Suppressor macrophage treated with lipopolysaccharide for 4 hours (primary cell): ENCODE data around the gene PARN.
"Not testable (repeated sequence)": the region's sequence is repeated elsewhere in the genome, so short reads cannot be mapped to it uniquely, and the experiment has no call there.

Experiments
- DNase-seq: peaks from one replicate; pipeline ENCODE4 v3.0.0-alpha.2; 2020

PARN gene

DNA sequence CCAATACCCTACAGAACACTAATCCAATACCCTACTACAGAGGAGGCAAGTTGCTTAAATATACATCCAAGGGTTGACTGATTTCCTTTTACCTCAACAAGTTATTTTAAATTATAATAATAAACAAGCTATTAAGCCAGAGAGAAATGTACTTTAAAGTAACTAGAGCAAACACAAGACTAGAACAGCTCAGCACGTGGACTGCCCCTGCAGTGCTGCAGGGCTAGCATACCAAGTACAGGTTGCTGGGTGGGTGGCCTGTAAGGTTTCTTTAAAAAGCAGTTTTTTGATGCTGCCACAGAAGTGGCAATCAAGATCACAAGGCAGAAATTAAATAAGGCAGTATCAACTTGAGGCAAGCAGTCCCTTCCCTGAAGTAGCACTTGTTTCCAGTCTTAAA is 63.5 kb downstream of the PARN start:
- no peak for DNase-seq

DNA sequence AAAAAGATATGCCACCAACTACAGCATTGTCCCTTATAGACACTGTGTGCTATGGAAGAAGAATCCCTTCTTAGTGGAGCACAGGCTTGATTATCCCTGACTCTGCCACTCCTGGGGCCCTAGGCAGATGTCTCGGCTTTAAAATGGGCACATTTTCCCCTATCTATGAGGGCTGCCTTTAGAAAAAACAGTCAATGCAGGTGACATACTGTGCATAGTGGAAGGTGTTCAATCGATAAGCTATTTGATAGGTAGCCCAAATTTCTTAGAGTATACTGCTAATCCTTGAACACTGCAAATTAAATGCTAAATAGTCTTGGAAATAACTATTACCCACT is 64.4 kb downstream of the PARN start:
- DNase-seq = no peak

DNA sequence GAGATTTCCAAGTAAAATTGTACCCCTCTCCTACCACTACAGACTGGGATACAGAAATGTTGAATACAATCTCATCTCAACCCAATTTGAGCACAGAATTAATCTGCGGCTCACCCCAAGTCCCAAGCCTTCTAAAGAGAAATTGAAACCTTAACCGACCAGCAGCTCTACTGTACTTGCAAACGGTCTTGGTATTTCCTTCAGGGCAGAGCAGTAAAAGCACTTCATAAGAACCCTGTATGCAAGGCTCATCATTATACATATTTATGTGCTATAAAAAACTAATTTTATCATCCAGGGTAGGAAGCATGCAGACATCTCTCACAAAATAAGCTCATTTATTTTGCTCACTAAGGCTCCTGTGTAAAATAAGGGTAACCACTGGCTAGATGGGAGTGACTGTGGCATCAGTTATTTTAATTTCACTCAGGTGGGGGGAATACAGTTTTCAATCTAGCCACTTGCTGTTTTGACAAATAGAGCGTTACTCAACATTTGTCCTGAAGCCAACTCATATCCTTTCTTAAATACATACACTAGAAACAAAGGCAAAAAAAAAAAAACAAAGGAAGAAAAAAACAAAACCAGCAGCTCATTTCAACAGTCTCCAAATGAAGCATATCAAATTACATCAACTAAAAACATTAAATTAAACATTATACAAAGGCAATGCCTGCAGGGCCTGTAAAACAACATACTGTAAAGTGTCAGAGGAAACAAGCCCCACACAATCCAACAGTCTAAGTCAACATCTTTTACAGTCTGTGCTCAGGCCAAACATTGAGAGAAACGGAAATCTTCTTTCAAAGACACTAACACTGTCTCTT is 65.0 kb downstream of the PARN start:
- DNase-seq = no peak

DNA sequence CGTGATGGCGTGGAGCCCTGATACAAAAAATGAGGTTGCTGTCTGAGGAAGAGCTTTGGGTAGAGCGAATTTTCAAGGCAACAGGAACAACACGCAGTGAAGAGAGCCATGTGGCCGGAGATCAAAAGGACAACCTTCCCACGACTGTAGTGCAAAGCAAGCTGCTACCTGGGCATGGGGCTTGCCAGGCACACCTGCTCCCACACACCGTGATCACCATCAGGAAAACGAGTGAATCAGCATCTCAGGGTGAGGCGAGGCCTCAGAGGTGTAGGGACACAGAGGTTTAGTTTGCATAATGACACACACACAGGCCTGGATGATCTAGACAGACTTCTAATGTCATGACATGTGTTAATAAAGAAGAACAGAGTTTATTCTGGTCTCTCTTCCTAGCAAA is 65.7 kb downstream of the PARN start:
- DNase-seq = no peak

DNA sequence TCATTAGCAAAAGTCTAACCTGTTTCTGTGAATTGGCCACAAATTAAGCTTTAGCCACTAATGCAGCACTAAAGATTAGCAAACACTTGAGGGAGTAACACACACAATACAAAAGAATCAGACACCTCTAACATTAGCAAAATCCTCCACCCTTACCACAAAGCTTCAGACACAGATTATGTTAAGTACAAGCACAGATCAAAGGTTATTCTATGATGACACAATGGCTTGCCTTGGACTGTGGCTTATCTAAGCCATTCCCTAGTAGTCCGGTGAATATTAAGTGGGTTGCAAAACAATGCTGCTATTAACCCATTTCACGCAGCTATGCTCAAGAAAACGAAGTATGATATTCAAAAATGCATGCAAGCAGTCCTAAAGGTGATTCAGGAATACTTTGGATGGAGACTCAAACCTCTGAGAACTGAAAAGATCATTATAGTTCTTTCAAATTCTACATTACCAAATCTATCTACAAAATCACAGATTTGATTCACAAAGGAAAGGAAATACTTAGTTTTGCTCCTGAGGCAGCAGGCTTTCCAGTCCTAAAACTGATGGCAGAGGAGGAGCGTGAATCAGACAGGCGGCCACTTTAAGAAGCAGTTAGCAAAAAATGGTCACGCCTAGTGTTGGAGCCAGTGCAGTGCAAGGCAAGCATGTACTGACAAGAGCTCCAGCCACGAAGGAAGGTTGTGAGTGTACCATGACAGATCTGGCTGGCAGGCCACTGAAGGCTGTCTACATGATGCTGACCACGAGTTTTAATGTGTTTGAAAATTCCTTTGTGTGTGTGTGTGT is 67.2 kb downstream of the PARN start:
- no peak for DNase-seq

DNA sequence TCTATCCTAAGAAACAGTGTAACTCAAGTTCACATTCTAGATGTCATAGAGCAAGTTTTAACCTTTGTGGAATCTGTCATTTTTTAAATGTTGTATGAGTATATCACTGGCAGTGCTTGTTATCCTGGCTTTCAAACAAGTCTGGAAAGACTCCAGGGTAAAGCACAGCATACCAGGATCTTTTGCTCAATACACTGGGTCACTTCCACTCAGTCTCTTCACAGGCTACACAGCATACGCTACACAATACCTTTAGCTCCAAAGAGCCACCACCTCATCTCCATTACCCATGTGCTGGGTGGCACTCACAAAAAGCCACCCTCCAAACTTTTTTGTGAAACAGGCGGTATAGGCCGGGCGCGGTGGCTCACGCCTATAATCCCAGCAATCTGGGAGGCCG is 69.5 kb downstream of the PARN start:
- DNase-seq = no peak

DNA sequence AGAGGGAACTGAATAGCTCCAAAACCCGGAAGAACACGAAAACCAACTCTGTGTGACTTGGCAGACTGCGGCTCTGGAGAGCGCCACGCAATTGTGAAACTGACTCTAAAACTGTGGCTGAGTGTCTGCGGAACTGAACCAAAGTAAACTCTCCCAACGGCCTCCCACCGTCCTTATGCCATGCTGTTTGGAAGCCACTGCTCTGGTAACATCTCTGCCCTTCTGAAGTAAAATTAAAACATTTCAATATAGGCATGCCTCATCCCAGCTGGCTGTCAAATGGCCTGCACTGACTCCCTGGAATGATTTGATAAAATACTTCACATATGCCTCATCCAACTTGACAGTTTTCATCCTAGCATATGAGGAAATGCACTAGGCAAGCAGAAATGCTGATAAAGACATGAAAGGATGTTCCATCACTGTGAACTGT is 70.2 kb downstream of the PARN start:
- peak; percentile 52 for DNase-seq

DNA sequence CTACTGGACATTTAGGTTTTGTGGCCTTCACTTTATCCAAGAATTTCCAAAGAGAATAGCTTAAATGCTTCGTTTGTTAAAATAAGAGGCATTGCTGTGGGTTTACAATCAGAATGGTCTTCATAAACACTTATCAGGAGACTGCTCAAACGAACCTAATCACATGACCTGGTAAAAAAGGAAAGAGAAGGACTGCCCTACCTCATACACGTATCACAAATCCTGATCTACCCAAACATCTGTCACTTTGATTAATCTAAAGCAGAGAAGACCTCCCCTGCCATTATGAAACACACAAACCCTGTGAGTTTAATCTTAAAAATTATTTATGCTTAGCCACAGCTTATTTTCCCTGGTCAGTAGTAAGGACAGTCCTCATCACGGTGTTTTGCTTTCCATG is 76.6 kb downstream of the PARN start:
- DNase-seq = no peak

DNA sequence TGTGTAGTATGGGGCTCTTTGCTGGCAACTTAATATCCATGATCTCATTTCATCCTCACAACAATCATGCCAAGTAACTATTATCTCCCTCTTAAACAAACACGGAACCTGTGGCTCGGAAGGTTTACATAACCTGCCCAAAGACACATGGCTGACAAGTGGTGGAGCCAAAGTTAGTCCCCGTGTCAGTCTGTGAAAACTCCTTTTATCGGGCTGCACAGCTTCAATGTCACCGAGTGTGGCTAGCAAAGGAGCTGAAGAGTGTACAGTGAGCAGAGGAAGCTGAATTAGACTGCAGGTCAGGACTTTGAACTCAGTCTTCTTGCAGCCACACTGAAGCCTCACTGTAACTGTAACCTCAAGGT is 80.3 kb downstream of the PARN start:
- DNase-seq = no peak

DNA sequence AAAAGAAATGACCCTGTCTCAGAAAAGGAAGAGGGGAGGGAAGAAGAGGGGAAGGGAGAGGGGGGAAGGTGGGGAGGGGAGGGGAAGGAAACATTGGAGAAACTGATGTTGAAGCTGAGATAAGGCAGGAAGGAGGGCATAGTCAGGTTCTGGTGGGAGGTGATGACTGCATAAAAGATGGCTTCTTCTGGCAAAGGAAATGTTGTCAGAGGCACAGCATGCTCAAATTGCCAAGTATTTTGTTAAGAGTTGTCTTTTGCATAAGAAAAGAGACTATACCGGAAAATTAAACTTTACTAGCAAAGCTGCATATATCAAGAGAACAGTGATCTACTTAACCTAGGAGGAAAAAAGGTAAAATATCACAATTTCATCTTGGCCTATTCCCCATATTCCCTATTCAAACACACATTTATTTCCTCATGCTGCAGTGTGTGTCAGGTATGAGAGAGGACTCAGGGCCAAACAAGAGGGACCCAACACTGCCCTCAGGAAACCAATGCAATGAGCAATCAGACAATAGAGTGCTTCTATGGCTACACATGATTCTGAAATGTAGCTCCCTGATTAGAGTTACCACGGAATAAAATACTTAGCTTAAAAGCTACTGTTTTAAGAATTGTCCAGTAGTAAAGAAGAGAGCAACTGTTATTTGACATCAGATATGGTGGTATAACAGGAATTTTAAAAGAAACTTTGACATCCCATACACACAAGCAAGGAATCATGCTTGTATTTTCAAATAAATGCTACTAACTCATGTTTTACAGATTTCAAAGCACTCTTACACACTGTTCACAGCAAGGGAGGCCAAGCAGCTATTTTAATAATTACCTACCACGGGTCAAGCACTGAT is 80.9 kb downstream of the PARN start:
- no peak for DNase-seq

DNA sequence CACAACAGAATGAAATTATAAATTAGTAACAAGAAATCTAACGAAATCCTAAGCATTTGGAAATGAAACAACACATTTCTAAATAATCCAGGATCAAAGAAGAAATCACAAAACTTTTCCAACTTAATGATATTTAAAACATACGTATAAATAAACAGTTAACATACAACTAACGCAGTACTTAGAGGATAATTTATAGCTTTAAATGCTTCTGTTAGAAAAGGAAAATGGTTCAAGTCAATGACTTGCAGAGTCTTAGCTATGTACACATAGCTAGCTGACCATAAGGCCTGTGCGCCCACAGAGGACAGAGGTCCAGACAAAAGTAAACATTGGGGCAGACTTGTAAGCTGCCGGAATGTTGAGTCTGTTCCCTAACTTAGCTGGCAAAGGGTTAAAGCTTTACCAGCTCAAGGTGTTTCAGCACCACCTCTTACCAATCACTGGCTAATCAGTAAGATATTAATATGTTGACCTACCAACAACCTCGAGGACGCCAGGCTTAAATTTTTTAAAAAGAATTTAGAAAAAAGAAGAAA is 84.6 kb downstream of the PARN start:
- no peak for DNase-seq

DNA sequence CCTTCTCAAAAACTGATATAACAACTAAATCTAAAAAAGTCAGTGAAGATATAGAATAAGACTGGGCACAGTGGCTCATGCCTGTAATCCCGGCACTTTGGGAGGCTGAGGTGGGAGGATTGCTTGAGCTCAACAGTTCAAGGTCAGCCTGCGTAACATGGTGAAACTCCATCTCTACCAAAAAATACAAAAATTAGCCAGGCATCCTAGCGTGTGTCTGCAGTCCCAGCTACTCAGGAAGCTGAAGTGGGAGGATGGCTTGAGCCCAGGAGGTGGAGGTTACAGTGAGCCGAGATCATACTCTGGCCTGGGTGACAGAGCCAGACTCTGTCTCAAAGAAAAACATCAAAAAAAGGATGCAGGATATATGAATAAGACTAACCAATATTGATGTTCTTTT is 85.2 kb downstream of the PARN start:
- not testable (repeated sequence) for DNase-seq

DNA sequence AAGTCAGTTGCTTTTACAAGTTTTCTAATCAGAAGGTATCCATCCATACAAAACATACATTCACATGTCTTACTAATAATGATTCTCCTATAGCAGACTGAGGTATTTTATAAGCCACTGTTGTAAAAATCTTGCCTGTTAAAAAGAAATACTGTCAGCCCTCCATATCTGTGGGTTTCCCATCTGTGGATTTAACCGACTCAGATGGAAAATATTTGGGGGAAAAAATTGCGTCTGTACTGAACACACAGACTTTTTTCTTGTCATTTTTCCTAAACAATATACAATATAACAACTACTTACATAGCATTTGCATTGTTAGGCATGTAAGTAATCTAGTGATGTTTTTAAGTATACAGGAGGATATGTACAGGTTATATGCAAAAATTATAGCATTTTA is 90.4 kb downstream of the PARN start:
- DNase-seq = no peak

DNA sequence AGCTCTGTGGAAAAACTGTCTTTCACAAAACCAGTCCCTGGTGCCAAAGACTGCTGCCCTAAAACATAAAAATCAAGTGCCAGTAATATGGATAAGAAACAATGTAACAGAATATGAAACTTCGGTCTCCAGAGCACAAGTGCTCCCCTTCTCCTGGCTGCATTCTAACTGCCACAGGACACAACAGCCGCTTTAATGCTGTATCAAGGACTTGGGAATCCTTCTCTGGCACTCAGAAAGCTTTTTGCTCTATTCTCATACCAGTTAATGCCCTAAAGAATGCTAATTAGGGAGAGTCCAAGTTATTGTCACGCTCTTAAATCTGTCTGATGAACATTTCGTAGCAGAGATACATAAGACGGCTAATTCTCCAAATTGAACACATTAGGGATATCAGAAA is 90.9 kb downstream of the PARN start:
- DNase-seq = no peak

DNA sequence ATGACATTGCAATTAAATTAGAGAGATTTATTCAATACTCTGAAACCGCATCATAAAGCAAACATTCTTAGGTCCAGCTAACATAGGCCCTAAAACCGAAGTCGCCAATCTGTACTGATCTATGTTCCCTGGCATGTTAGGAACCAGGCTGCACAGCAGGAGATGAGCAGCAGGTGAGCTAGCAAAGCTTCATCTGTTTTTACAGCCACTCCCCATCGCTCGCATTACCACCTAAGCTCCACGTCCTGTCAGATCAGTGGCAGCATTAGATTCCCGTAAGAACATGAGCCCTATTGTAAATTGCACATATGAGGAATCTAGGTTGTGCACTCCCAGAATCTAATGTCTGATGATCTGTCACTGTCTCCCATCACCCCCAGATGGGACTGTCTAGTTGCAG is 91.5 kb downstream of the PARN start:
- DNase-seq = no peak

DNA sequence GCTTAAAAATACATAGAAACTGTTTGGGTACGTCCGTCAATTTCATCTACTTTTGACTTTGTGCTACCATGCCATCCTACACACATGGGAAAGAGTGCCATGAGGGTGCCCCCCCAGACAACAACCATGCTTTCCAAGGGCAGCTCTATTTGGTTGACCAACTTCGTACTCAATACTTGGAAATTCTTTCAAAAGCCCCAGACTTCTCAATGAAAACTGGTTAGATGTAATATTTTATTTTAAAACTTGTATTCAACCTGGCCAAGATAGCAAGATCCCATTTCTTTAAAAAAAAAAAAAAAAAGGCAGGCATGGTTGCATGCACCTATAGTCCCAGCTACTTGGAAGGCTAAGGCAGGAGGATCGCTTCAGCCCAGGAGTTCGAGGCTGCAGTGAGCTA is 98.4 kb downstream of the PARN start:
- DNase-seq = no peak

DNA sequence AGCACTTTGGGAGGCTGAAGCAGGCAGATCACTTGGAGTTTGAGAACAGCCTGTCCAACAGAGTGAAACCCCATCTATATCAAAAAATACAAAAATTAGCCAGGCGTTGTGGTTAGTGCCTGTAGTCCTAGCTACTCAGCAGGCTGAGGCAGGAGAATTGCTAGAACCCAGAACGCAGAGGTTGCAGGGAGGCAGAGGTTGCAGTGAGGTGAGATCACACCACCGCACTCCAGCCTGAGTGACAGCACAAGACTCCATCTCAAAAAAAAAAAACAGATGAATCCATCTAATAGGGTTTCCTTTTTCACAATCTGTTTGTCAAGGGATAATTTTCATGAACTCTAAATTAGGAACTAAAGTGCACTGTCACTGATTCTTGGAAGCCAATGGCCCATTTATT is 99.0 kb downstream of the PARN start:
- no peak for DNase-seq

DNA sequence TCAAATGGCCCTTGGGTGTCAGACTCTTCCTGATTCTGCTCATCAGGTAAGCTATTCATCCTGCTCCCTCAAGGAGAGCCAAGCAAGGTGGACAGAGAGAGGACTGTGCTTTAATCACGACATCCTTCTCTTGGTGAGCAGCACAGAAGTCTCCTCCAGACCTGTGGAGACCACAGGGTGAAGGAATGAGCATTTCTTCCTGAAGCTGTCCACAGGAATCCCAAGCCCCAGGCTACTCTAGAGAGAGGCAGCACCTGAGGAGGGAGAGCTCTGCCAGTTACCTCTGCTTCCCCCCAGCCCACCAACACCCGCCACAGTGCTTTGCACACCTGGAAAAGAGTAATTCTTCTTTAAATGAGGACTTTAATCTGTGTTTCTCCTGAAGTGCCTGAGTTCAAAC is 100.0 kb downstream of the PARN start:
- DNase-seq = no peak

DNA sequence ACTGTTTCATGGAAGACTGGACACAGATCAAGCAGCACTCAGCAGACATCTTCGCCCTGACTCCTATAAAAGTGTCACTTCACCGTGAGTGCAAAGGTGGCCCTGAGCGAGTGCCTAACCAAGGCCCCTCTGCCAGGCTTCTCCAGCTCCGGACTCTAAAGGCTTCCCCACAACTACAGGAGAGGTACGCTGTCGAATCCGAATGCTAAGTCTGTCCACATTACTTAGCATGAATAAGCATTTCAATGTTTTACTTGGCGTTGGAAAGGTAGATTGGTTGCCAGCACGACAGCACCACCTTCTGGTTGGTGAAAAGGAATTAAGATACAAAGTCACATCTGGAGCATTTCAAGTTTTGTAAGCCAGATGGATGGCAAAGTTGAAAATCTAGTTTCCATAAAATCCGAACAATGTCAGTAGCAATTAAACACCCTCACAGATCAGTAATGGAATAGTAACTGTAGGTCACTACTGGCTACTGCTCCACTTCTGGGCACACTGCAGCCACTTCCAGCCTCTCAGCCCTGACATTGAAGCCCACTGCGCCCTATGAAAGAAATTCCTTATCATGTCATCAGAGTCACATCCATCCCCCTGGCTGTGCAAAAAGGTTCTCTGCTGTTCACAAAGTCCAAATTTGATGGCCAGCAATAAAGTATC is 100.9 kb downstream of the PARN start:
- peak; percentile 69 for DNase-seq

DNA sequence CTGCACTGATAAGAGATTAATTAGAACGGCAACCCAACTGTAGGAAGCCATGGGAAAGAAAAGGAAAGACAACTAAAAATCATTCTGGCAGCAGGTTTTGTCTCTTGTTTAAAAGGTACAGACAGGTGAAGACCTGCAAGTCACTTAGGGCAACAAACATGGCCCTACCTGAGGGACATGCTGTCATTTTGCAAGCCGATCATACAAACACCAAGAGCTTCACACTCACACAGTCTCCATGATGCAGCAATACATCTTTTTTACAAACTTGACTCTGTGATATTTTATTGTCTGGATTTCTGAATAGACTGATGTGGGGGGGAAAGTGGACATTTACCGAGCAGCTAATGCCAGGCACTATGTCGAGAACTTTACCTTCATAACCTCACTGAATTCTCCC is 101.8 kb downstream of the PARN start:
- DNase-seq = no peak

DNA sequence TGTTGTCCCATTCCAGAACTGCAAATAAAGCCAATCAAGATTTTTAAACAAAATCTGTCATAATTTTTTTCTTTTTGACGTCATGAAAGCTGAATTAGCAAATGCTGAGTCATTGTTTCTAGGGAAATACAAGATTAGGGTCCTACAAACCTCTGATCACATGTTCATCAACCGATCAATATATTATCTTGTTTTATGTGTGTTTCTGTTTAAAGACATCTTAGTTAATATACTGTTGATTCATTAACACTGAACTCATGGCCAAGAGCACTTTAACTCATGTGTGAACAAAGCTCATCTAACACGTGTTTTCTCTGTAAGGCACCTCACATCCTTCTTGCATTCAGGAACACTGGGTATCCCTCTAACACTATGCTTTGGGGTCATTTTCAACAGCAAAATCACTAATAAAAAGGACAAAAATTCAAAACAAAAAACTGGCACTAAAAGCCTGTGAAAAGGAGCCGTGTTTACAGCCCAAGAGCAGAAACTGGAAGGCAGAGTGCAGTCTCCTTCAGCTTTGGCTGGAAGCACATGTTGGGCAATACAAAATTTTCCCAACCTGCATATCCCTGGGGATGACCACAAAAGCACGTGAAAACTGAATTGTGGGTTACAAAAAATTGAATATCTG is 102.5 kb downstream of the PARN start:
- peak; percentile 24 for DNase-seq

DNA sequence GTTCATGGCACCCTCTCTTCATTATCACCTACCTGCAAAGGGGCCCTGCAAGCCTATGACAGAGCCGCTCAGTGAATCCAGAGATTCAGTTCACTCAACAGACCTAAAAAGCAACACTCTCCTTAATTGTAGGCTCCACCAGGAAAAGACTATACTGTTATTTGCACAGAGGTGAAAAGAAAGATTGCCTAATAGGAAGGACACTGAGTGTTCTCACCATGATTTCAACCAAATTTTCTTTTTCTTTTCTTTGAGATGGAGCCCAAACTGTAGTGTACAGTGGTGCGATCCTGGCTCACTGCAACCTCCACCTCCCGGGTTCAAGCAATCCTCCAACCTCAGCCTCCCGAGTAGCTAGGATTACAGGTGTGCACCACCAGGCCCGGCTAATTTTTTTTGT is 104.5 kb downstream of the PARN start:
- DNase-seq = no peak
